Endothelial cell of umbilical vein (primary cell): Measurements from ENCODE around the gene NT5C.

Experiments used
- JUN ChIP-seq: IDR thresholded peaks from 2 replicates; pipeline ENCODE4 v1.6.1; 2011; ENCODE audit warnings: borderline replicate concordance, low read depth; ENCODE audit not compliant: insufficient read length, insufficient read depth
- POLR2AphosphoS5 ChIP-seq: IDR thresholded peaks from 2 replicates; pipeline ENCODE4 v1.6.1; 2012; ENCODE audit warnings: low read depth, mild to moderate bottlenecking, control low read depth, low read length, moderate library complexity; ENCODE audit not compliant: insufficient read depth
- TF ChIP-seq, protein P1 (sequence below): IDR thresholded peaks from 2 replicates; pipeline ENCODE4 v1.6.1; 2011; ENCODE audit not compliant: insufficient read depth, insufficient read length
- TF ChIP-seq, protein P2 (sequence below), 2 donors: IDR thresholded peaks; 1 replicate in 1 of 2; 2 replicates in 1 of 2; pipeline ENCODE4 v1.5.1; 2011; ENCODE audit warnings: low read length in 2 of 2, mild to moderate bottlenecking in 2 of 2, moderate library complexity in 2 of 2, control low read depth in 1 of 2, inconsistent platforms in 1 of 2, low read depth in 1 of 2; ENCODE audit not compliant: insufficient read depth in 1 of 2; ENCODE audit errors: extremely low read depth in 1 of 2

- TF ChIP-seq, protein P1, sequence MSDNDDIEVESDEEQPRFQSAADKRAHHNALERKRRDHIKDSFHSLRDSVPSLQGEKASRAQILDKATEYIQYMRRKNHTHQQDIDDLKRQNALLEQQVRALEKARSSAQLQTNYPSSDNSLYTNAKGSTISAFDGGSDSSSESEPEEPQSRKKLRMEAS = no peak
- TF ChIP-seq, protein P2, sequence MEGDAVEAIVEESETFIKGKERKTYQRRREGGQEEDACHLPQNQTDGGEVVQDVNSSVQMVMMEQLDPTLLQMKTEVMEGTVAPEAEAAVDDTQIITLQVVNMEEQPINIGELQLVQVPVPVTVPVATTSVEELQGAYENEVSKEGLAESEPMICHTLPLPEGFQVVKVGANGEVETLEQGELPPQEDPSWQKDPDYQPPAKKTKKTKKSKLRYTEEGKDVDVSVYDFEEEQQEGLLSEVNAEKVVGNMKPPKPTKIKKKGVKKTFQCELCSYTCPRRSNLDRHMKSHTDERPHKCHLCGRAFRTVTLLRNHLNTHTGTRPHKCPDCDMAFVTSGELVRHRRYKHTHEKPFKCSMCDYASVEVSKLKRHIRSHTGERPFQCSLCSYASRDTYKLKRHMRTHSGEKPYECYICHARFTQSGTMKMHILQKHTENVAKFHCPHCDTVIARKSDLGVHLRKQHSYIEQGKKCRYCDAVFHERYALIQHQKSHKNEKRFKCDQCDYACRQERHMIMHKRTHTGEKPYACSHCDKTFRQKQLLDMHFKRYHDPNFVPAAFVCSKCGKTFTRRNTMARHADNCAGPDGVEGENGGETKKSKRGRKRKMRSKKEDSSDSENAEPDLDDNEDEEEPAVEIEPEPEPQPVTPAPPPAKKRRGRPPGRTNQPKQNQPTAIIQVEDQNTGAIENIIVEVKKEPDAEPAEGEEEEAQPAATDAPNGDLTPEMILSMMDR (IDR thresholded peaks at IDR 0.05; ENCODE audit: extremely low read depth in 1 of 2, insufficient read depth in 1 of 2, low read depth in 1 of 2, low read length in 2 of 2) = no peak
- TF ChIP-seq POLR2AphosphoS5 (no peak), JUN (no peak)
These were observed 14.8 kb downstream of the NT5C start for GRCh38 chr17:75116737-75117136.
